T-cell (primary cell): Measurements from ENCODE around the gene ORC3. TPM values are rescaled to one million over a fixed set of nuclear protein-coding genes. Genes with fewer than 3 reads are reported as not detected.

Experiments used
- ATAC-seq, 4 experiments: fragments of 200-7000 bp in 3 of 4; fragments of 150-1000 bp in 1 of 4; cut with Tn5 transposase; replicated peaks in 1 of 4; 1 replicate in 3 of 4; 2 replicates in 1 of 4; pipeline ENCODE4 v1.10.0; 2021; ENCODE audit warnings: moderate library complexity in 3 of 4, mild to moderate bottlenecking in 2 of 4, moderate number of reproducible peaks in 1 of 4
- CTCF ChIA-PET, 2 donors: fragments of 300-600 bp; sonication (Branson Sonifier 250); formaldehyde crosslinking; loops; one replicate each; lab custom pipeline; 2022; ENCODE audit warnings: antibody characterized with exemption in 2 of 2; lab: Charles Lee
- POLR2A ChIA-PET, 2 donors: fragments of 300-600 bp; sonication (Branson Sonifier 250); formaldehyde crosslinking; loops; one replicate each; lab custom pipeline; 2022; ENCODE audit warnings: antibody characterized with exemption in 2 of 2; lab: Charles Lee
- DNase-seq, 35 experiments: peaks; one replicate each; pipeline versions ENCODE4 v3.0.0 to v3.0.0-alpha.2; 2013 to 2023
- H3K27ac ChIP-seq: one replicate; pipeline ENCODE4 v1.5.1; 2013; ENCODE audit warnings: low read length
- H3K27me3 ChIP-seq, 2 experiments: replicated peaks in 1 of 2; 1 replicate in 1 of 2; 2 replicates in 1 of 2; pipeline versions ENCODE4 v1.6.1 to v1.7.0; 2013; ENCODE audit warnings: low read length in 1 of 2, mixed read lengths in 1 of 2; ENCODE audit not compliant: control insufficient read depth in 2 of 2, insufficient read depth in 2 of 2; ENCODE audit errors: extremely low read depth in 1 of 2
- H3K36me3 ChIP-seq, 2 donors: 1 replicate in 1 of 2; 2 replicates in 1 of 2; pipeline versions ENCODE4 v1.6.1 to v1.7.0; 2013; ENCODE audit warnings: low read length in 1 of 2; ENCODE audit not compliant: control insufficient read depth in 2 of 2, insufficient read depth in 1 of 2; ENCODE audit errors: extremely low read depth in 1 of 2
- H3K4me1 ChIP-seq, 2 experiments: 1 replicate in 1 of 2; 2 replicates in 1 of 2; pipeline versions ENCODE4 v1.6.1 to v1.7.0; 2013; ENCODE audit warnings: low read length in 2 of 2, mixed read lengths in 1 of 2; ENCODE audit not compliant: insufficient read depth in 2 of 2, control insufficient read depth in 1 of 2; ENCODE audit errors: extremely low read depth in 1 of 2
- H3K4me3 ChIP-seq, 2 donors: 1 replicate in 1 of 2; 2 replicates in 1 of 2; pipeline versions ENCODE4 v1.5.1 to v1.7.0; 2013; ENCODE audit warnings: mild to moderate bottlenecking in 2 of 2, low read length in 1 of 2, moderate library complexity in 1 of 2; ENCODE audit not compliant: control insufficient read depth in 1 of 2; ENCODE audit errors: extremely low read depth in 1 of 2
- H3K9me3 ChIP-seq: 2 replicates; pipeline ENCODE4 v1.7.0; 2013
- H3K27ac Mint-ChIP-seq, 2 donors: one replicate each; pipeline ENCODE4 v1.8.0; 2020 to 2021; ENCODE audit warnings: mild to moderate bottlenecking in 2 of 2, mixed read lengths in 2 of 2
- H3K27me3 Mint-ChIP-seq, 2 donors: one replicate each; pipeline ENCODE4 v1.8.0; 2021 to 2022; ENCODE audit warnings: mixed read lengths in 2 of 2
- H3K36me3 Mint-ChIP-seq: one replicate; pipeline ENCODE4 v1.8.0; 2021; ENCODE audit warnings: mixed read lengths
- H3K4me1 Mint-ChIP-seq, 3 donors: one replicate each; pipeline ENCODE4 v1.8.0; 2020 to 2022; ENCODE audit warnings: mixed read lengths in 3 of 3, mild to moderate bottlenecking in 1 of 3
- H3K4me3 Mint-ChIP-seq, 3 donors: one replicate each; pipeline ENCODE4 v1.8.0; 2020 to 2022; ENCODE audit warnings: mild to moderate bottlenecking in 3 of 3, mixed read lengths in 3 of 3, moderate library complexity in 3 of 3
- H3K9me3 Mint-ChIP-seq, 3 donors: one replicate each; pipeline ENCODE4 v1.8.0; 2020 to 2022; ENCODE audit warnings: mixed read lengths in 3 of 3
- WGBS: methylation state at CpG from one replicate; pipeline ENCODE4 v1.1.5; 2013; ENCODE audit warnings: missing lambda C conversion rate; ENCODE audit not compliant: insufficient coverage; 5-methylcytosine and 5-hydroxymethylcytosine counted together
- total RNA-seq, 35 experiments: library from RNA in 6 of 35; stranded (reverse) in 6 of 35; fragments of 120-200 nt in 1 of 35; gene quantifications; one replicate each; pipeline versions ENCODE4 v1.2.1 to v1.2.4 and lab custom pipeline; 2013 to 2026

The ORC3 gene
- total RNA-seq, 5 donors from 2014 or later (not counting 1 experiment from before 2014, with no cell fraction given), result 15.9 to 20.9 (median 20.4) TPM

- CTCF ChIA-PET, result interaction anchor here (0.5 to 0.6 kb wide), 3 partner anchors 104 to 339 kb away, joined by 3 to 4 read pairs (median 4); no protein-coding TSS in a partner anchor
- DNase-seq (no peak), ATAC-seq (no peak)
- Mint-ChIP-seq H3K4me3 (peak overlapping the region; percentile 92 to 100 (median 93)), H3K4me1 (peaks cover 76 to 82% (median 79%) of the 10 kb centered on the region in 3 donors), H3K27ac (peak overlapping the region; percentile 89 to 91), H3K36me3 (peaks cover 14% of the 10 kb centered on the region), H3K9me3 (no peaks in the 10 kb centered on the region), H3K27me3 (no peaks in the 10 kb centered on the region)
- Histone ChIP-seq H3K4me3 (peak overlapping the region; percentile 85 to 99), H3K4me1 (peaks cover 21 to 29% of the 10 kb centered on the region in 2 experiments), H3K36me3 (peaks cover 0 to 1% of the 10 kb centered on the region in 2 donors), H3K27ac (peak overlapping the region; percentile 77), H3K9me3 (no peaks in the 10 kb centered on the region), H3K27me3 (no peaks in the 10 kb centered on the region)
- POLR2A ChIA-PET, result interaction anchor here (0.5 to 0.9 kb wide), 9 partner anchors 63 to 1291 kb away, joined by 3 to 5 read pairs (median 4); partner anchors contain the start of genes AKIRIN2 (in 1 of the 2) and ZNF292 (in 1 of the 2)
- whole genome bisulfite sequencing, result 63% methylated on average over 3 of the region's 10 CpGs
Measured at GRCh38 chr6:87588756-87589407, 1.1 kb upstream of the ORC3 start.

GRCh38 chr6:87590417-87590880 lies 514 bp downstream of the ORC3 start:
- CTCF ChIA-PET, result no interaction called here
- Mint-ChIP-seq H3K27me3 (no peaks in the 10 kb centered on the region), H3K4me3 (peak overlapping the region; percentile 92 to 100 (median 93)), H3K27ac (peak overlapping the region; percentile 89 to 91), H3K36me3 (peaks cover 11% of the 10 kb centered on the region), H3K4me1 (peaks cover 63 to 77% (median 75%) of the 10 kb centered on the region in 3 donors), H3K9me3 (no peaks in the 10 kb centered on the region)
- ATAC-seq (no peak), DNase-seq (no peak)
- H3K9me3 ChIP-seq, result no peaks in the 10 kb centered on the region
- peak overlapping the region; percentile 85 to 99 for H3K4me3 ChIP-seq
- peak overlapping the region; percentile 77 for H3K27ac ChIP-seq
- 3% methylated on average over 8 of the region's 11 CpGs for WGBS
- POLR2A ChIA-PET, result interaction anchor here in 1 of 2 donors (0.8 kb wide), 1 partner anchor 118 kb away, joined by 3 read pairs; the partner anchor contains the start of gene SLC35A1
- H3K27me3 ChIP-seq, result no peaks in the 10 kb centered on the region
- peaks cover 0 to 10% of the 10 kb centered on the region in 2 donors for H3K36me3 ChIP-seq
- peaks cover 21 to 29% of the 10 kb centered on the region in 2 experiments for H3K4me1 ChIP-seq

- Mint-ChIP-seq H3K4me3 (peak overlapping the region; percentile 92 to 100 (median 93)), H3K4me1 (peaks cover 58 to 73% (median 72%) of the 10 kb centered on the region in 3 donors), H3K27ac (peak overlapping the region in 1 of 2 donors; percentile 91), H3K36me3 (peaks cover 13% of the 10 kb centered on the region), H3K9me3 (no peaks in the 10 kb centered on the region), H3K27me3 (no peaks in the 10 kb centered on the region)
- CTCF ChIA-PET, result no interaction called here
- ATAC-seq, result no peak
- no CpG with 5 or more reads among the region's 4 CpGs for WGBS
- Histone ChIP-seq H3K4me3 (peak overlapping the region in 1 of 2 donors; percentile 85), H3K4me1 (peaks cover 21 to 29% of the 10 kb centered on the region in 2 experiments), H3K9me3 (no peaks in the 10 kb centered on the region), H3K36me3 (peaks cover 3 to 15% of the 10 kb centered on the region in 2 donors), H3K27me3 (no peaks in the 10 kb centered on the region), H3K27ac (no peak overlapping the region)
- POLR2A ChIA-PET, result interaction anchor here in 1 of 2 donors (0.8 kb wide), 1 partner anchor 118 kb away, joined by 3 read pairs; the partner anchor contains the start of gene SLC35A1
- DNase-seq, result no peak
Measured at GRCh38 chr6:87590990-87591389, 1.1 kb downstream of the ORC3 start.

GRCh38 chr6:87600576-87600975 lies 10.6 kb downstream of the ORC3 start:
- no peak for DNase-seq
- Histone ChIP-seq H3K27ac (no peak overlapping the region), H3K9me3 (no peaks in the 10 kb centered on the region), H3K36me3 (peaks cover 3 to 16% of the 10 kb centered on the region in 2 donors), H3K4me3 (no peak overlapping the region), H3K27me3 (no peaks in the 10 kb centered on the region), H3K4me1 (no peaks in the 10 kb centered on the region)
- ATAC-seq, result no peak
- WGBS, result no CpG with 5 or more reads among the region's 1 CpG
- no peak overlapping the region for H3K4me3 Mint-ChIP-seq
- H3K27me3 Mint-ChIP-seq, result no peaks in the 10 kb centered on the region
- ChIA-PET POLR2A (no interaction called here), CTCF (no interaction called here)
- no peaks in the 10 kb centered on the region for H3K4me1 Mint-ChIP-seq
- H3K27ac Mint-ChIP-seq, result no peak overlapping the region
- no peaks in the 10 kb centered on the region for H3K9me3 Mint-ChIP-seq
- H3K36me3 Mint-ChIP-seq, result peaks cover 22% of the 10 kb centered on the region

GRCh38 chr6:87606199-87606598 lies 16.3 kb downstream of the ORC3 start:
- ATAC-seq (no peak), DNase-seq (no peak)
- CTCF ChIA-PET, result interaction anchor here in 1 of 2 donors (0.7 to 0.8 kb wide), 3 partner anchors 38 to 1276 kb away, joined by 3 to 5 read pairs (median 3); no protein-coding TSS in a partner anchor
- no CpG with 5 or more reads among the region's 2 CpGs for WGBS
- POLR2A ChIA-PET, result interaction anchor here in 1 of 2 donors (0.5 kb wide), 1 partner anchor 193 kb away, joined by 4 read pairs; no protein-coding TSS in a partner anchor
- peaks cover 39% of the 10 kb centered on the region for H3K36me3 Mint-ChIP-seq
- Histone ChIP-seq H3K27ac (no peak overlapping the region), H3K36me3 (peaks cover 0 to 29% of the 10 kb centered on the region in 2 donors), H3K9me3 (no peaks in the 10 kb centered on the region), H3K4me3 (no peak overlapping the region), H3K4me1 (no peaks in the 10 kb centered on the region), H3K27me3 (no peaks in the 10 kb centered on the region)
- H3K27ac Mint-ChIP-seq, result no peak overlapping the region
- no peak overlapping the region for H3K4me3 Mint-ChIP-seq
- no peaks in the 10 kb centered on the region for H3K4me1 Mint-ChIP-seq
- no peaks in the 10 kb centered on the region for H3K9me3 Mint-ChIP-seq
- no peaks in the 10 kb centered on the region for H3K27me3 Mint-ChIP-seq

GRCh38 chr6:87608802-87609201 lies 18.9 kb downstream of the ORC3 start:
- no peak overlapping the region for H3K4me3 ChIP-seq
- no peak for ATAC-seq
- ChIA-PET POLR2A (no interaction called here), CTCF (no interaction called here)
- WGBS, result no CpG with 5 or more reads among the region's 3 CpGs
- H3K27me3 ChIP-seq, result no peaks in the 10 kb centered on the region
- Mint-ChIP-seq H3K36me3 (peaks cover 44% of the 10 kb centered on the region), H3K9me3 (no peaks in the 10 kb centered on the region), H3K27me3 (no peaks in the 10 kb centered on the region), H3K4me1 (no peaks in the 10 kb centered on the region), H3K27ac (no peak overlapping the region), H3K4me3 (no peak overlapping the region)
- H3K27ac ChIP-seq, result no peak overlapping the region
- no peak for DNase-seq
- no peaks in the 10 kb centered on the region for H3K4me1 ChIP-seq
- H3K36me3 ChIP-seq, result peaks cover 0 to 42% of the 10 kb centered on the region in 2 donors
- H3K9me3 ChIP-seq, result no peaks in the 10 kb centered on the region
